Loucy (cell line): Measurements from ENCODE around the gene CACNA2D3.

Experiments
- EZH2phosphoT487 ChIP-seq: fragments of 200-600 bp; IDR thresholded peaks from 2 replicates; pipeline ENCODE4 v1.6.1; 2018; ENCODE audit warnings: antibody characterized with exemption, mild to moderate bottlenecking, moderate library complexity, borderline replicate concordance
- TF ChIP-seq, protein P1 (sequence below): fragments of 200-600 bp; sonication (generic); conservative IDR thresholded peaks from 2 replicates; pipeline ENCODE4 v1.5.1; 2014; ENCODE audit warnings: mild to moderate bottlenecking, antibody characterized with exemption, low read length

GRCh38 chr3:55118451-55118850 lies 996.1 kb downstream of the CACNA2D3 start:
- TF ChIP-seq, protein P1, sequence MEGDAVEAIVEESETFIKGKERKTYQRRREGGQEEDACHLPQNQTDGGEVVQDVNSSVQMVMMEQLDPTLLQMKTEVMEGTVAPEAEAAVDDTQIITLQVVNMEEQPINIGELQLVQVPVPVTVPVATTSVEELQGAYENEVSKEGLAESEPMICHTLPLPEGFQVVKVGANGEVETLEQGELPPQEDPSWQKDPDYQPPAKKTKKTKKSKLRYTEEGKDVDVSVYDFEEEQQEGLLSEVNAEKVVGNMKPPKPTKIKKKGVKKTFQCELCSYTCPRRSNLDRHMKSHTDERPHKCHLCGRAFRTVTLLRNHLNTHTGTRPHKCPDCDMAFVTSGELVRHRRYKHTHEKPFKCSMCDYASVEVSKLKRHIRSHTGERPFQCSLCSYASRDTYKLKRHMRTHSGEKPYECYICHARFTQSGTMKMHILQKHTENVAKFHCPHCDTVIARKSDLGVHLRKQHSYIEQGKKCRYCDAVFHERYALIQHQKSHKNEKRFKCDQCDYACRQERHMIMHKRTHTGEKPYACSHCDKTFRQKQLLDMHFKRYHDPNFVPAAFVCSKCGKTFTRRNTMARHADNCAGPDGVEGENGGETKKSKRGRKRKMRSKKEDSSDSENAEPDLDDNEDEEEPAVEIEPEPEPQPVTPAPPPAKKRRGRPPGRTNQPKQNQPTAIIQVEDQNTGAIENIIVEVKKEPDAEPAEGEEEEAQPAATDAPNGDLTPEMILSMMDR: no peak
- TF ChIP-seq EZH2phosphoT487: no peak
